Neural crest cell (in vitro differentiated cells): ENCODE data around the gene KIN. TPM values are rescaled to one million over a fixed set of nuclear protein-coding genes. Genes with fewer than 3 reads are reported as not detected.

Source experiments
- DNase-seq: peaks from one replicate; pipeline ENCODE4 v3.0.0; 2021; ENCODE audit warnings: low read depth, mixed read lengths, low spot score
- H3K27ac Mint-ChIP-seq: one replicate; pipeline ENCODE4 v1.8.0; 2021; ENCODE audit warnings: mild to moderate bottlenecking, mixed read lengths; ENCODE audit not compliant: unreplicated experiment
- H3K27me3 Mint-ChIP-seq: 2 replicates; pipeline ENCODE4 v1.8.0; 2021; ENCODE audit warnings: low read depth, mild to moderate bottlenecking, mixed read lengths
- H3K36me3 Mint-ChIP-seq: 2 replicates; pipeline ENCODE4 v1.8.0; 2021; ENCODE audit warnings: low read depth, mild to moderate bottlenecking, mixed read lengths
- H3K4me1 Mint-ChIP-seq: 2 replicates; pipeline ENCODE4 v1.8.0; 2021; ENCODE audit warnings: mixed read lengths
- H3K4me3 Mint-ChIP-seq: one replicate; pipeline ENCODE4 v1.8.0; 2021; ENCODE audit warnings: mild to moderate bottlenecking, mixed read lengths
- H3K9me3 Mint-ChIP-seq: 2 replicates; pipeline ENCODE4 v1.8.0; 2021; ENCODE audit warnings: mixed read lengths
- total RNA-seq: library from RNA; stranded (reverse); gene quantifications from 2 replicates; pipeline ENCODE4 v1.2.1, GENCODE V29; 2021
- TF ChIP-seq, protein P1 (sequence below): fragments of 200-600 bp; sonication (generic); conservative IDR thresholded peaks from 2 replicates; pipeline ENCODE4 v1.5.0; 2021; ENCODE audit warnings: antibody characterized with exemption, mild to moderate bottlenecking

KIN gene
- total RNA-seq, 1 donor from 2014 or later: 17.3 TPM

DNA sequence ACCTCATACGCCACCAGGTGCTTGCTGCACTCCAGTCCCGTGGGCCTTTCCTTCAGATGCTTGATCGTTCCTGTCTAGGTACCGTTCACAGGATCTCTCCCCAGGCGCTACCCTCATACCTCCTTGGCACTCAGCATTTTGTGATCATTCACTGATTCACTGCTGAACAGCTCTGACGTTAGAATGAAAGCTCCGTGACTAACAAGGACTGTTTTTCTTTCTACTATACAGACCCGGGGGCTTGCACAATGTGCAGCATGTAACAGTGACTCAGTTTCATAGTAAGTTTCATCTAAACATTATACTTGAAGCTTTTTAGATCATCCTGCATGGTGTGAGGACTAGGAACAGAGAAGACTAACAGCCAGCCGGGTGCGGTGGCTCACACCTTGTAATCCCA lies 20.6 kb downstream of the KIN start:
- H3K9me3 Mint-ChIP-seq: no peaks in the 10 kb centered on the region
- peaks cover 4% of the 10 kb centered on the region for H3K4me1 Mint-ChIP-seq
- no peak overlapping the region for H3K4me3 Mint-ChIP-seq
- DNase-seq: no peak
- H3K27me3 Mint-ChIP-seq: no peaks in the 10 kb centered on the region
- H3K36me3 Mint-ChIP-seq: peaks cover 10% of the 10 kb centered on the region
- TF ChIP-seq, protein P1, sequence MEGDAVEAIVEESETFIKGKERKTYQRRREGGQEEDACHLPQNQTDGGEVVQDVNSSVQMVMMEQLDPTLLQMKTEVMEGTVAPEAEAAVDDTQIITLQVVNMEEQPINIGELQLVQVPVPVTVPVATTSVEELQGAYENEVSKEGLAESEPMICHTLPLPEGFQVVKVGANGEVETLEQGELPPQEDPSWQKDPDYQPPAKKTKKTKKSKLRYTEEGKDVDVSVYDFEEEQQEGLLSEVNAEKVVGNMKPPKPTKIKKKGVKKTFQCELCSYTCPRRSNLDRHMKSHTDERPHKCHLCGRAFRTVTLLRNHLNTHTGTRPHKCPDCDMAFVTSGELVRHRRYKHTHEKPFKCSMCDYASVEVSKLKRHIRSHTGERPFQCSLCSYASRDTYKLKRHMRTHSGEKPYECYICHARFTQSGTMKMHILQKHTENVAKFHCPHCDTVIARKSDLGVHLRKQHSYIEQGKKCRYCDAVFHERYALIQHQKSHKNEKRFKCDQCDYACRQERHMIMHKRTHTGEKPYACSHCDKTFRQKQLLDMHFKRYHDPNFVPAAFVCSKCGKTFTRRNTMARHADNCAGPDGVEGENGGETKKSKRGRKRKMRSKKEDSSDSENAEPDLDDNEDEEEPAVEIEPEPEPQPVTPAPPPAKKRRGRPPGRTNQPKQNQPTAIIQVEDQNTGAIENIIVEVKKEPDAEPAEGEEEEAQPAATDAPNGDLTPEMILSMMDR: no peak
- H3K27ac Mint-ChIP-seq: no peak overlapping the region

DNA sequence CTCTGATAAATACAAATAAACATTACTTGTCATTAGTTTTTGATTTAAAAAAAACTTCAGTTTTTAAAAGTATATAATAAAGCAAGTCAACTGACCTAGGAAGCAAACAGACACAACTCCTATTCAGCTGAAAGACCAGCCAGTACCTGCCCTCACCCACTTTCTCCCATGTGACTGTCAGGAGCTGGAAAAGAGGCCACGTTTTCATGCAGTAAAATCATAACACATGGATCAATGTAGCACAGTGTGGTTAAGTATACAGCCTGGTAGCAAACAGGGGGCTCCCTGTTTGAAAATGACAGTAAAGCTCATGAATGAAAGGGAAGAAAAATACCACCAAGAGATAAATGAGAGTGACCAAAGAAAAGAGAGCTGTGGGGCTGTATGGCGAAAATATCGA lies 21.6 kb downstream of the KIN start:
- Mint-ChIP-seq H3K27ac (no peak overlapping the region), H3K4me3 (no peak overlapping the region)
- DNase-seq: no peak

DNA sequence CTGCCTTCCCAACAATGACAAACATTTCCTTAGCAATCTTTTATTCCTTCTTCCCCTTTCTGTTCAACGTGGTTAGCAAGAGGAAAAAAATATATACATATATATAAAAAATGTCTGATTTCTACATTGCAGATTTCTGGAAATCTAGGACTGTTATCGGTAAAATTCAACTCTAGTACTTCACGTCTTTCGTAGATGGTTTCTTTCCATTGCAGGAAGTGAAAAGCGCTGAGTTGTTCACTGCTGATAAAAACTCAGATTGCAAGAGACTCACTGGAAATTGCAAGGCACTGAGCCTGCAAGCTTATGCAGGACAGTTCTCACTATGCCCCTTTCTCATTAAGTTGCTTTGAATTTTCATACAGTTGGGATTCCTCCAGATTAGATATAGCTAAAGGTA lies 23.9 kb downstream of the KIN start:
- no peaks in the 10 kb centered on the region for H3K4me1 Mint-ChIP-seq
- DNase-seq: no peak
- H3K9me3 Mint-ChIP-seq: no peaks in the 10 kb centered on the region
- no peaks in the 10 kb centered on the region for H3K27me3 Mint-ChIP-seq
- TF ChIP-seq, protein P1: no peak
- H3K36me3 Mint-ChIP-seq: peaks cover 5% of the 10 kb centered on the region
- H3K4me3 Mint-ChIP-seq: no peak overlapping the region
- no peak overlapping the region for H3K27ac Mint-ChIP-seq

More for the DNA sequence above, 21.6 kb downstream of the KIN start:
- no peaks in the 10 kb centered on the region for H3K4me1 Mint-ChIP-seq
- no peaks in the 10 kb centered on the region for H3K27me3 Mint-ChIP-seq
- peaks cover 7% of the 10 kb centered on the region for H3K36me3 Mint-ChIP-seq
- H3K9me3 Mint-ChIP-seq: no peaks in the 10 kb centered on the region
- TF ChIP-seq, protein P1: no peak

DNA sequence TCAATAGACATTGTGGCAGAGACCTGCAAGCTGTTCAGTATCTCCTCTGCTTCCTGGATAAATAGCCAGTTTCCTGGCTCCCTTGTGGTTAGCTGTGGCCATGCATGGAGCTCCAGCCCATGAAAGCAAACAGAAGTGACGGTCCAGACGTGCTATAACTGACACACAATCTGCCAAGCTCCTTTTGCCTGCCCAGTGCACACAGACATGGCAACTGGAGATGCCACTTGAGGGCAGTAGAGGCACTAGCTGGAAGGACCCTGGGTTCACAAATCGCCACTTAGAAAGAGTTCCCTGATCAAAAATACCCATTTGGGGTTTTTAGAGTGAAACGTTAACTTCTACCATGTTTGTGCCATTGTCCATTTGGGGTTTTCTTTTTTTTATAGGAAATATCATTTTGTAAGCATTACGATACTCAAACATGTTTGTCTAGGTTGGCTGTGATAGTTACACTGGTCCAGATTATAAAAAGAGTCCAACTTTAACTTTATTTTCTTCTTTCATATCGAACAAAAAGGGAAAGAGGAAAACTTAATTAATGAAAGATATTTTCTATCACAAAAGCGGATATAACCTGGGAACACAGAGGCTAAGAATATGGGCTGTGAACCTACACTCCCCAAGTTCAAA lies 31.3 kb downstream of the KIN start:
- TF ChIP-seq, protein P1: peak; percentile 49
- H3K4me1 Mint-ChIP-seq: no peaks in the 10 kb centered on the region
- H3K36me3 Mint-ChIP-seq: peaks cover 31% of the 10 kb centered on the region
- no peak overlapping the region for H3K27ac Mint-ChIP-seq
- no peaks in the 10 kb centered on the region for H3K9me3 Mint-ChIP-seq
- DNase-seq: no peak
- no peaks in the 10 kb centered on the region for H3K27me3 Mint-ChIP-seq
- H3K4me3 Mint-ChIP-seq: no peak overlapping the region

DNA sequence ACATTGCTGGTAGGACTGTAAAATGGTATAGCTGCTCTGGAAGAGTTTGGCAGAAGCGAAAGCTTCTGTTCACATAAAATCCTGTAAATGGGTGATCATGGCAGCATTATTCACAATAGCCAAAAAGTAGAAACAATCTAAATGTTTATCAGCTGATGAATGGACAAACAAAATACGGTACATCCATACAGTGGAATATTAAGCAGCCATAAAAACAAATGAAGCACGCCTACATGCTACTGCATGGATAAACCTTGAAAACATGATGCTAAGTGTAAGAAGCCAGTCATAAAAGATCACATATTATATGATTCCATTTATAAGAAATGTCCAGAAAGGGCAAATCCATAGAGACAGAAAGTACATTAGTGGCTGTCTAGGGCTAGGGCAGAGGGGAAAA lies 32.7 kb downstream of the KIN start:
- TF ChIP-seq, protein P1: no peak
- Mint-ChIP-seq H3K36me3 (peaks cover 31% of the 10 kb centered on the region), H3K27me3 (no peaks in the 10 kb centered on the region), H3K4me3 (no peak overlapping the region), H3K4me1 (no peaks in the 10 kb centered on the region), H3K9me3 (no peaks in the 10 kb centered on the region), H3K27ac (no peak overlapping the region)
- no peak for DNase-seq
